Astrocyte (in vitro differentiated cells and primary cell): ENCODE measurements around the gene TMPRSS7. TPM values are rescaled to one million over a fixed set of nuclear protein-coding genes. Genes with fewer than 3 reads are reported as not detected.
A peak's percentile ranks its signal among the peaks of the same experiment; 100 is the strongest.

ENCODE experiments used
- DNase-seq: peaks from one replicate; pipeline ENCODE4 v3.0.0-alpha.2; 2010; ENCODE audit warnings: low read depth
- FAIRE-seq: peaks from 2 replicates; lab custom pipeline; 2011; peaks lifted over from hg19 to GRCh38; lab: Jason Lieb, UNC
- H2AFZ ChIP-seq: 2 replicates; pipeline ENCODE4 v1.6.0; 2012; ENCODE audit warnings: low read depth, low read length, inconsistent platforms
- H3K27ac ChIP-seq: 2 replicates; pipeline ENCODE4 v1.5.1; 2011; ENCODE audit warnings: low read depth, low read length, inconsistent platforms
- H3K27me3 ChIP-seq: 2 replicates; pipeline ENCODE4 v1.6.0; 2011; ENCODE audit warnings: low read length, inconsistent platforms; ENCODE audit not compliant: insufficient read depth
- H3K36me3 ChIP-seq: 2 replicates; pipeline ENCODE4 v1.5.1; 2011; ENCODE audit warnings: low read length, inconsistent platforms; ENCODE audit not compliant: insufficient read depth
- H3K4me1 ChIP-seq: 2 replicates; pipeline ENCODE4 v1.5.1; 2011; ENCODE audit warnings: low read length, inconsistent platforms; ENCODE audit not compliant: insufficient read depth
- H3K4me2 ChIP-seq: 2 replicates; pipeline ENCODE4 v1.6.0; 2012; ENCODE audit warnings: low read length, inconsistent platforms
- H3K4me3 ChIP-seq: 2 replicates; pipeline ENCODE4 v1.5.1; 2011; ENCODE audit warnings: low read depth, mild to moderate bottlenecking, low read length, inconsistent platforms; ENCODE audit not compliant: insufficient read depth
- H3K79me2 ChIP-seq: 2 replicates; pipeline ENCODE4 v1.6.0; 2012; ENCODE audit warnings: mild to moderate bottlenecking, low read length, inconsistent platforms; ENCODE audit not compliant: insufficient read depth
- H3K9ac ChIP-seq: 2 replicates; pipeline ENCODE4 v1.6.0; 2012; ENCODE audit warnings: mild to moderate bottlenecking, low read length, inconsistent platforms
- H3K9me3 ChIP-seq: 2 replicates; pipeline ENCODE4 v1.5.1; 2012; ENCODE audit warnings: low read depth, mild to moderate bottlenecking, low read length, inconsistent platforms; ENCODE audit not compliant: insufficient read depth
- H4K20me1 ChIP-seq: 2 replicates; pipeline ENCODE4 v1.6.0; 2012; ENCODE audit warnings: low read length, inconsistent platforms; ENCODE audit not compliant: insufficient read depth
- H3K27ac Mint-ChIP-seq: one replicate; pipeline ENCODE4 v1.8.0; 2021; ENCODE audit warnings: mild to moderate bottlenecking, mixed read lengths; ENCODE audit not compliant: unreplicated experiment
- H3K27me3 Mint-ChIP-seq: one replicate; pipeline ENCODE4 v1.8.0; 2021; ENCODE audit warnings: low read depth, mixed read lengths; ENCODE audit not compliant: unreplicated experiment
- H3K36me3 Mint-ChIP-seq: one replicate; pipeline ENCODE4 v1.8.0; 2021; ENCODE audit warnings: low read depth, mixed read lengths; ENCODE audit not compliant: unreplicated experiment
- H3K4me1 Mint-ChIP-seq: one replicate; pipeline ENCODE4 v1.8.0; 2021; ENCODE audit warnings: low read depth, mixed read lengths; ENCODE audit not compliant: unreplicated experiment
- H3K4me3 Mint-ChIP-seq: one replicate; pipeline ENCODE4 v1.8.0; 2021; ENCODE audit warnings: mild to moderate bottlenecking, moderate library complexity, mixed read lengths; ENCODE audit not compliant: unreplicated experiment
- H3K9me3 Mint-ChIP-seq: one replicate; pipeline ENCODE4 v1.8.0; 2021; ENCODE audit warnings: mild to moderate bottlenecking, mixed read lengths; ENCODE audit not compliant: unreplicated experiment
- EZH2 ChIP-seq: IDR thresholded peaks from 2 replicates; pipeline ENCODE4 v1.6.1; 2012; ENCODE audit warnings: mild to moderate bottlenecking, low read length, inconsistent platforms; ENCODE audit not compliant: insufficient read depth
- total RNA-seq: library from RNA; stranded (reverse); gene quantifications from 2 replicates; pipeline ENCODE4 v1.2.1, GENCODE V29; 2021
- TF ChIP-seq, protein P1 (sequence below): IDR thresholded peaks from 2 replicates; pipeline ENCODE4 v1.5.1; 2011; ENCODE audit warnings: low read depth, mild to moderate bottlenecking, inconsistent platforms, low read length, moderate library complexity; ENCODE audit not compliant: insufficient read depth

The TMPRSS7 gene
- total RNA-seq, 1 donor from 2014 or later, result not detected

DNA sequence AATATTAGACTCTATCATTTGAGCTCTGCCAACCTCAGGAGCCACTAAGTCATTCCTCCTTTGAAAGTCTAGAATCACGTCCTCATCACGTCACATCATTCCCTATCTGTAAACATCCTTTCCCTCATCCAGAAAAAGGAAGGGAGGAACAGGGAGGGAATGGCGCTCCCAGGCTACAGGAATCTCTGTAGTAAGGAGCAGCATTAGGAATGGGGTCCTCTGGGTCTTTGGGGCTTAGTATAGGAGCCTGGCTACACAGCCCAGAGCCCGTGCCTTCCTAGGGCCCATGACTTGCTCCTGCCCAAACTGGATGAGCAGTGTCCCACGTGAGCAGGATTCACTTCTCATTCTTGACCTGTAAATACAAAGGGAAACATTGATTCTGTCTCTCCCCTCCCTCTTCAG, 34.2 kb upstream of the TMPRSS7 start:
- Mint-ChIP-seq H3K36me3 (no peaks in the 10 kb centered on the region), H3K27ac (no peak overlapping the region), H3K27me3 (no peaks in the 10 kb centered on the region), H3K4me3 (peak overlapping the region; percentile 88), H3K4me1 (peaks cover 54% of the 10 kb centered on the region), H3K9me3 (no peaks in the 10 kb centered on the region)
- TF ChIP-seq, protein P1, sequence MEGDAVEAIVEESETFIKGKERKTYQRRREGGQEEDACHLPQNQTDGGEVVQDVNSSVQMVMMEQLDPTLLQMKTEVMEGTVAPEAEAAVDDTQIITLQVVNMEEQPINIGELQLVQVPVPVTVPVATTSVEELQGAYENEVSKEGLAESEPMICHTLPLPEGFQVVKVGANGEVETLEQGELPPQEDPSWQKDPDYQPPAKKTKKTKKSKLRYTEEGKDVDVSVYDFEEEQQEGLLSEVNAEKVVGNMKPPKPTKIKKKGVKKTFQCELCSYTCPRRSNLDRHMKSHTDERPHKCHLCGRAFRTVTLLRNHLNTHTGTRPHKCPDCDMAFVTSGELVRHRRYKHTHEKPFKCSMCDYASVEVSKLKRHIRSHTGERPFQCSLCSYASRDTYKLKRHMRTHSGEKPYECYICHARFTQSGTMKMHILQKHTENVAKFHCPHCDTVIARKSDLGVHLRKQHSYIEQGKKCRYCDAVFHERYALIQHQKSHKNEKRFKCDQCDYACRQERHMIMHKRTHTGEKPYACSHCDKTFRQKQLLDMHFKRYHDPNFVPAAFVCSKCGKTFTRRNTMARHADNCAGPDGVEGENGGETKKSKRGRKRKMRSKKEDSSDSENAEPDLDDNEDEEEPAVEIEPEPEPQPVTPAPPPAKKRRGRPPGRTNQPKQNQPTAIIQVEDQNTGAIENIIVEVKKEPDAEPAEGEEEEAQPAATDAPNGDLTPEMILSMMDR, result no peak
- no peak for TF ChIP-seq EZH2
- H3K27ac ChIP-seq, result peak overlapping the region; percentile 52
- H3K36me3 ChIP-seq, result peaks cover 4% of the 10 kb centered on the region
- peak overlapping the region; percentile 53 for H2AFZ ChIP-seq
- DNase-seq (no peak), FAIRE-seq (no peak)
- H3K9ac ChIP-seq, result peak overlapping the region; percentile 82
- no peaks in the 10 kb centered on the region for H4K20me1 ChIP-seq
- H3K4me3 ChIP-seq, result peak overlapping the region; percentile 88
- H3K9me3 ChIP-seq, result no peaks in the 10 kb centered on the region
- peaks cover 32% of the 10 kb centered on the region for H3K79me2 ChIP-seq
- peaks cover 46% of the 10 kb centered on the region for H3K4me1 ChIP-seq
- H3K4me2 ChIP-seq, result peak overlapping the region; percentile 99
- H3K27me3 ChIP-seq, result no peaks in the 10 kb centered on the region

DNA sequence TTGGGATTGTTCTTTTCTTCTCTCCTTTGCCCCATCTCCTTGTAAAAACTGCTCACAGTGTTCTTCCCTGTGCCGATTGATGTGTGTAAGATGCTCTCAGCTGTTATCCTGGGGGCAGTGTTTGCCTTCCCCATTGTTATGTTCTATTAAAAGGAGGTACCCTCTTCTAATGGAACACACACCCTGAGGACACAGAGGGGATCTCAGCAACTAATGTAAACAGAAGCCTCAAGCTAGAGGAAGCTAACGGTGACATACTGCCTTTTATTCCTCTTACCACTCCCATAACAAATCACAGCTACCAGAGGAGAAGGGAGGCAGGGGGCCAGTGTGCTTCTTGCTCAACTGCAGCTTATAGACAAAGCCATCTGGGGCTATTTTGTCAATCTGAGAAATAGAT, 33.6 kb upstream of the TMPRSS7 start:
- Histone ChIP-seq H2AFZ (peak overlapping the region; percentile 53), H4K20me1 (no peaks in the 10 kb centered on the region), H3K4me1 (peaks cover 47% of the 10 kb centered on the region), H3K36me3 (peaks cover 4% of the 10 kb centered on the region), H3K4me3 (peak overlapping the region; percentile 88), H3K9ac (peak overlapping the region; percentile 82), H3K79me2 (peaks cover 32% of the 10 kb centered on the region), H3K4me2 (peak overlapping the region; percentile 99), H3K9me3 (no peaks in the 10 kb centered on the region), H3K27me3 (no peaks in the 10 kb centered on the region), H3K27ac (peak overlapping the region; percentile 52)
- H3K9me3 Mint-ChIP-seq, result no peaks in the 10 kb centered on the region
- peak overlapping the region; percentile 41 for H3K27ac Mint-ChIP-seq
- no peaks in the 10 kb centered on the region for H3K36me3 Mint-ChIP-seq
- FAIRE-seq (no peak), DNase-seq (no peak)
- no peak overlapping the region for H3K4me3 Mint-ChIP-seq
- H3K27me3 Mint-ChIP-seq, result no peaks in the 10 kb centered on the region
- H3K4me1 Mint-ChIP-seq, result peaks cover 54% of the 10 kb centered on the region
- TF ChIP-seq, protein P1, result no peak
- TF ChIP-seq EZH2, result no peak

- FAIRE-seq (no peak), DNase-seq (no peak)
- H3K4me3 ChIP-seq, result peak overlapping the region; percentile 88
- no peak overlapping the region for H2AFZ ChIP-seq
- H3K4me1 ChIP-seq, result peaks cover 47% of the 10 kb centered on the region
- no peak overlapping the region for H3K9ac ChIP-seq
- Mint-ChIP-seq H3K27me3 (no peaks in the 10 kb centered on the region), H3K9me3 (no peaks in the 10 kb centered on the region), H3K36me3 (no peaks in the 10 kb centered on the region), H3K4me1 (peaks cover 54% of the 10 kb centered on the region), H3K27ac (no peak overlapping the region), H3K4me3 (no peak overlapping the region)
- peaks cover 4% of the 10 kb centered on the region for H3K36me3 ChIP-seq
- no peaks in the 10 kb centered on the region for H3K27me3 ChIP-seq
- H3K4me2 ChIP-seq, result peak overlapping the region; percentile 99
- H4K20me1 ChIP-seq, result no peaks in the 10 kb centered on the region
- no peak overlapping the region for H3K27ac ChIP-seq
- peaks cover 32% of the 10 kb centered on the region for H3K79me2 ChIP-seq
- TF ChIP-seq, protein P1, result no peak
- no peak for TF ChIP-seq EZH2
- H3K9me3 ChIP-seq, result no peaks in the 10 kb centered on the region
These were observed 33.0 kb upstream of the TMPRSS7 start for GRCh38 chr3:112001526-112001925.
